Stimulated activated CD8-positive, alpha-beta memory T cell treated with anti-CD3 and anti-CD28 coated beads, Interleukin-12 subunit alpha, Interleukin-12 subunit beta, amount 100 ng/mL, for 24 hours (primary cell): ENCODE results near the gene WDR1.

ENCODE experiments used
- DNase-seq: peaks from one replicate; pipeline ENCODE4 v3.0.0-alpha.2; 2020; ENCODE audit errors: extremely low read depth

The WDR1 gene

GRCh38 chr4:10085828-10086505, 30.6 kb downstream of the WDR1 start:
- no peak for DNase-seq

GRCh38 chr4:10085386-10085785, 31.2 kb downstream of the WDR1 start:
- DNase-seq, result no peak

GRCh38 chr4:10084651-10085358, 31.8 kb downstream of the WDR1 start:
- no peak for DNase-seq

- DNase-seq, result no peak
These were observed 32.5 kb downstream of the WDR1 start for GRCh38 chr4:10083861-10084641.

- no peak for DNase-seq
These were observed 33.2 kb downstream of the WDR1 start for GRCh38 chr4:10083331-10083771.

GRCh38 chr4:10082459-10083272, 33.9 kb downstream of the WDR1 start:
- DNase-seq, result no peak

GRCh38 chr4:10082047-10082446, 34.6 kb downstream of the WDR1 start:
- no peak for DNase-seq

- no peak for DNase-seq
These were observed 35.4 kb downstream of the WDR1 start for GRCh38 chr4:10081218-10081606.

- no peak for DNase-seq
These were observed 35.9 kb downstream of the WDR1 start for GRCh38 chr4:10080589-10081217.

- no peak for DNase-seq
These were observed 36.5 kb downstream of the WDR1 start for GRCh38 chr4:10079912-10080588.

- no peak for DNase-seq
These were observed 37.3 kb downstream of the WDR1 start for GRCh38 chr4:10079256-10079655.

GRCh38 chr4:10078481-10079233, 37.9 kb downstream of the WDR1 start:
- DNase-seq, result no peak

- DNase-seq, result no peak
These were observed 38.9 kb downstream of the WDR1 start for GRCh38 chr4:10077483-10078335.

GRCh38 chr4:10077076-10077475, 39.5 kb downstream of the WDR1 start:
- no peak for DNase-seq

GRCh38 chr4:10075953-10076391, 40.6 kb downstream of the WDR1 start:
- DNase-seq, result no peak

GRCh38 chr4:10075158-10075863, 41.3 kb downstream of the WDR1 start:
- DNase-seq, result no peak

GRCh38 chr4:10074767-10075105, 41.9 kb downstream of the WDR1 start:
- DNase-seq, result no peak

- DNase-seq, result no peak
These were observed 42.4 kb downstream of the WDR1 start for GRCh38 chr4:10074076-10074766.
